HL-60 (cell line): Measurements from ENCODE around the gene NINJ1.

Source experiments
- GABPA ChIP-seq: IDR thresholded peaks from 2 replicates; pipeline ENCODE4 v1.6.1; 2012; ENCODE audit warnings: low read depth
- POLR2AphosphoS5 ChIP-seq: IDR thresholded peaks from 2 replicates; pipeline ENCODE4 v1.6.1; 2012; ENCODE audit warnings: low read depth
- SPI1 ChIP-seq: IDR thresholded peaks from 2 replicates; pipeline ENCODE4 v1.6.1; 2012; ENCODE audit warnings: low read depth, mild to moderate bottlenecking, borderline replicate concordance
- TF ChIP-seq, protein P1 (sequence below): IDR thresholded peaks from one replicate; pipeline ENCODE4 v1.5.1; 2011; ENCODE audit warnings: low read length, control low read depth, inconsistent platforms; ENCODE audit not compliant: insufficient read depth
- TF ChIP-seq, protein P2 (sequence below): IDR thresholded peaks from 2 replicates; pipeline ENCODE4 v1.6.1; 2012; ENCODE audit warnings: low read depth; ENCODE audit not compliant: insufficient replicate concordance

DNA sequence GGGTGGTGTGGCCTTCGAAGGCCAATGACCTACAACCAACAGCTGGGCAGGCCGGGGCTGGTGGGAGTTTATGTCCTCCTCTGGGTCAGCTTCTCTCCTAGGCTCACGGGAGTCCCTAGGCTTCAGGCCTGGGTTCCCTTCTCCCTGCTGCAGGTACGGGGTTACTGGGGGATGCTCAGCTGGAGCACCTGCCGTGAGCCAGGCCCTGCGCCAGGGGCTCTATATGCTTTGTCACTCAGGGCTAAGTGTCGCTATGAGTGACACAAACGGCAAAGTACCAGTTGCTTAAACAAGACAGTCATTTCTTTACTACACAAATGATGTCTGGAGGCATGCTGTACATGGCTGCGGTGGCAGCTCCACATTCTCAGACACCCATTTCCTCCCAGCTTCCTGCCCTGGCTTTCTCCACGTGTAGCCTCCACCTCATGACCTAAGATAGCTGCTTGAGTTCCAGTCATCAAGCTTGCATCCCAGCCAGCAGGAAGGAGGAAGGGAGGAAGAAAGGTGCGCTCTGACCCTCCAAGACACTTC, 22.5 kb upstream of the NINJ1 start:
- TF ChIP-seq, protein P1, sequence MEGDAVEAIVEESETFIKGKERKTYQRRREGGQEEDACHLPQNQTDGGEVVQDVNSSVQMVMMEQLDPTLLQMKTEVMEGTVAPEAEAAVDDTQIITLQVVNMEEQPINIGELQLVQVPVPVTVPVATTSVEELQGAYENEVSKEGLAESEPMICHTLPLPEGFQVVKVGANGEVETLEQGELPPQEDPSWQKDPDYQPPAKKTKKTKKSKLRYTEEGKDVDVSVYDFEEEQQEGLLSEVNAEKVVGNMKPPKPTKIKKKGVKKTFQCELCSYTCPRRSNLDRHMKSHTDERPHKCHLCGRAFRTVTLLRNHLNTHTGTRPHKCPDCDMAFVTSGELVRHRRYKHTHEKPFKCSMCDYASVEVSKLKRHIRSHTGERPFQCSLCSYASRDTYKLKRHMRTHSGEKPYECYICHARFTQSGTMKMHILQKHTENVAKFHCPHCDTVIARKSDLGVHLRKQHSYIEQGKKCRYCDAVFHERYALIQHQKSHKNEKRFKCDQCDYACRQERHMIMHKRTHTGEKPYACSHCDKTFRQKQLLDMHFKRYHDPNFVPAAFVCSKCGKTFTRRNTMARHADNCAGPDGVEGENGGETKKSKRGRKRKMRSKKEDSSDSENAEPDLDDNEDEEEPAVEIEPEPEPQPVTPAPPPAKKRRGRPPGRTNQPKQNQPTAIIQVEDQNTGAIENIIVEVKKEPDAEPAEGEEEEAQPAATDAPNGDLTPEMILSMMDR = no peak
- TF ChIP-seq POLR2AphosphoS5 (no peak), GABPA (no peak), SPI1 (no peak)
- TF ChIP-seq, protein P2, sequence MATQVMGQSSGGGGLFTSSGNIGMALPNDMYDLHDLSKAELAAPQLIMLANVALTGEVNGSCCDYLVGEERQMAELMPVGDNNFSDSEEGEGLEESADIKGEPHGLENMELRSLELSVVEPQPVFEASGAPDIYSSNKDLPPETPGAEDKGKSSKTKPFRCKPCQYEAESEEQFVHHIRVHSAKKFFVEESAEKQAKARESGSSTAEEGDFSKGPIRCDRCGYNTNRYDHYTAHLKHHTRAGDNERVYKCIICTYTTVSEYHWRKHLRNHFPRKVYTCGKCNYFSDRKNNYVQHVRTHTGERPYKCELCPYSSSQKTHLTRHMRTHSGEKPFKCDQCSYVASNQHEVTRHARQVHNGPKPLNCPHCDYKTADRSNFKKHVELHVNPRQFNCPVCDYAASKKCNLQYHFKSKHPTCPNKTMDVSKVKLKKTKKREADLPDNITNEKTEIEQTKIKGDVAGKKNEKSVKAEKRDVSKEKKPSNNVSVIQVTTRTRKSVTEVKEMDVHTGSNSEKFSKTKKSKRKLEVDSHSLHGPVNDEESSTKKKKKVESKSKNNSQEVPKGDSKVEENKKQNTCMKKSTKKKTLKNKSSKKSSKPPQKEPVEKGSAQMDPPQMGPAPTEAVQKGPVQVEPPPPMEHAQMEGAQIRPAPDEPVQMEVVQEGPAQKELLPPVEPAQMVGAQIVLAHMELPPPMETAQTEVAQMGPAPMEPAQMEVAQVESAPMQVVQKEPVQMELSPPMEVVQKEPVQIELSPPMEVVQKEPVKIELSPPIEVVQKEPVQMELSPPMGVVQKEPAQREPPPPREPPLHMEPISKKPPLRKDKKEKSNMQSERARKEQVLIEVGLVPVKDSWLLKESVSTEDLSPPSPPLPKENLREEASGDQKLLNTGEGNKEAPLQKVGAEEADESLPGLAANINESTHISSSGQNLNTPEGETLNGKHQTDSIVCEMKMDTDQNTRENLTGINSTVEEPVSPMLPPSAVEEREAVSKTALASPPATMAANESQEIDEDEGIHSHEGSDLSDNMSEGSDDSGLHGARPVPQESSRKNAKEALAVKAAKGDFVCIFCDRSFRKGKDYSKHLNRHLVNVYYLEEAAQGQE = no peak
